K562 (cell line): ENCODE data around the gene NPHP3. TPM values are rescaled to one million over a fixed set of nuclear protein-coding genes. Genes with fewer than 3 reads are reported as not detected.

Experiments
- ATAC-seq: fragments of 200-7000 bp; cut with Tn5 transposase; 3 replicates; pipeline ENCODE4 v1.9.1; 2020; ENCODE audit warnings: moderate library complexity
- BruUV-seq: library from RNA; stranded (reverse); fragments of 400-500 nt; replicated peaks from 2 replicates; lab custom pipeline; 2021; lab: Mats Ljungman, UMichigan
- CTCF ChIA-PET: fragments of 300-600 bp; formaldehyde crosslinking; extraction: SDS; loops from one replicate; lab custom pipeline; 2021; ENCODE audit warnings: low intra/inter-chr PET ratio; lab: Yijun Ruan, JAX
- POLR2A ChIA-PET: fragments of 300-600, 350-650 bp; sonication (Branson Sonifier 250); formaldehyde crosslinking; extraction: SDS; loops from one replicate; lab custom pipeline; 2021; ENCODE audit warnings: antibody characterized with exemption, inconsistent platforms; lab: Yijun Ruan, JAX
- DNase-seq, 4 experiments: peaks; one replicate each; pipeline versions ENCODE4 v3.0.0 to v3.0.0-alpha.2; 2011 to 2018; ENCODE audit warnings: low spot score in 3 of 4, mixed read lengths in 3 of 4; ENCODE audit errors: extremely low read depth in 1 of 4
- FAIRE-seq: peaks from 2 replicates; lab custom pipeline; 2011; peaks lifted over from hg19 to GRCh38; lab: Jason Lieb, UNC
- H2AFZ ChIP-seq: 2 replicates; pipeline ENCODE4 v1.6.0; 2011; ENCODE audit warnings: low read depth, low read length, control low read depth, inconsistent platforms
- H3K27ac ChIP-seq: fragments of 200-600 bp; 3 replicates; pipeline ENCODE4 v1.8.0; 2011; ENCODE audit warnings: low read depth, mild to moderate bottlenecking, control low read depth, inconsistent platforms, low read length, moderate library complexity, mixed read lengths; ENCODE audit errors: extremely low read depth
- H3K27me3 ChIP-seq, 2 experiments: fragments of 300-600 bp in 1 of 2; 2 replicates in 1 of 2; 3 replicates in 1 of 2; pipeline versions ENCODE4 v1.6.0 to v1.8.0; 2011; ENCODE audit warnings: inconsistent platforms in 2 of 2, low read length in 2 of 2, mild to moderate bottlenecking in 1 of 2, mixed read lengths in 1 of 2, moderate library complexity in 1 of 2; ENCODE audit not compliant: control insufficient read depth in 2 of 2, insufficient read depth in 2 of 2
- H3K36me3 ChIP-seq: fragments of 300-600 bp; 3 replicates; pipeline ENCODE4 v1.8.0; 2011; ENCODE audit warnings: mild to moderate bottlenecking, low read length, inconsistent platforms; ENCODE audit not compliant: control insufficient read depth, insufficient read depth
- H3K4me1 ChIP-seq, 2 experiments: fragments of 200-600 bp in 1 of 2; replicated peaks in 1 of 2; 2 replicates in 1 of 2; 3 replicates in 1 of 2; pipeline versions ENCODE4 v1.5.1 to v1.8.0; 2011; ENCODE audit warnings: inconsistent platforms in 2 of 2, low read length in 2 of 2, mild to moderate bottlenecking in 1 of 2, mixed read lengths in 1 of 2, moderate library complexity in 1 of 2; ENCODE audit not compliant: control insufficient read depth in 2 of 2, insufficient read depth in 2 of 2
- H3K4me2 ChIP-seq: 2 replicates; pipeline ENCODE4 v1.6.1; 2011; ENCODE audit warnings: low read length, control low read depth, inconsistent platforms, mixed read lengths; ENCODE audit not compliant: insufficient read depth
- H3K4me3 ChIP-seq: fragments of 200-600 bp; sonication (generic), shearing (Covaris generic); 2 replicates; pipeline ENCODE4 v1.5.1; 2016; ENCODE audit warnings: control low read depth, inconsistent platforms
- H3K79me2 ChIP-seq: fragments of 200-600 bp; 3 replicates; pipeline ENCODE4 v1.8.0; 2011; ENCODE audit warnings: low read length, inconsistent platforms; ENCODE audit not compliant: control insufficient read depth, insufficient read depth
- H3K9ac ChIP-seq, 2 experiments: 2 replicates each; pipeline versions ENCODE4 v1.6.0 to v1.6.1; 2011; ENCODE audit warnings: low read depth in 2 of 2, low read length in 2 of 2, control low read depth in 1 of 2, inconsistent platforms in 1 of 2, mild to moderate bottlenecking in 1 of 2, mixed read lengths in 1 of 2; ENCODE audit not compliant: insufficient read depth in 1 of 2
- H3K9me1 ChIP-seq: one replicate; pipeline ENCODE4 v1.6.0; 2011; ENCODE audit warnings: inconsistent platforms, mild to moderate bottlenecking, low read length, moderate library complexity; ENCODE audit not compliant: control insufficient read depth, insufficient read depth
- H3K9me3 ChIP-seq: replicated peaks from 2 replicates; pipeline ENCODE4 v1.5.1; 2011; ENCODE audit warnings: low read depth, low read length, inconsistent platforms; ENCODE audit not compliant: control insufficient read depth, insufficient read depth
- H4K20me1 ChIP-seq: replicated peaks from 2 replicates; pipeline ENCODE4 v1.6.1; 2011; ENCODE audit warnings: low read length, inconsistent platforms, mixed read lengths; ENCODE audit not compliant: control insufficient read depth, insufficient read depth
- ADNP ChIP-seq: fragments of 200-800 bp; sonication (Bioruptor generic); IDR thresholded peaks from 2 replicates; pipeline ENCODE4 v1.6.1; 2016; ENCODE audit warnings: missing genetic modification characterization, missing compliant biosample characterization
- BCOR ChIP-seq: fragments of 450-650 bp; IDR thresholded peaks from 2 replicates; pipeline ENCODE4 v1.6.1; 2016
- NBN ChIP-seq: fragments of 450-650 bp; IDR thresholded peaks from 2 replicates; pipeline ENCODE4 v1.6.1; 2016; ENCODE audit warnings: low read depth, mild to moderate bottlenecking
- NCOA4 ChIP-seq: fragments of 450-650 bp; IDR thresholded peaks from 2 replicates; pipeline ENCODE4 v1.6.1; 2018; ENCODE audit warnings: mild to moderate bottlenecking; ENCODE audit not compliant: partially characterized antibody
- NRF1 ChIP-seq, 2 experiments: fragments of 450-650 bp; IDR thresholded peaks in 1 of 2; conservative IDR thresholded peaks in 1 of 2; 2 replicates each; pipeline ENCODE4 v1.6.1; 2014; ENCODE audit warnings: mild to moderate bottlenecking in 2 of 2
- SIN3A ChIP-seq, 2 experiments: fragments of 150-350 bp in 1 of 2; IDR thresholded peaks; 2 replicates each; pipeline ENCODE4 v1.6.1; 2011 to 2016; ENCODE audit warnings: borderline replicate concordance in 2 of 2, low read depth in 2 of 2, low read length in 2 of 2, mild to moderate bottlenecking in 2 of 2, moderate library complexity in 2 of 2; ENCODE audit not compliant: control insufficient read depth in 1 of 2
- SP1 ChIP-seq: sonication (generic); formaldehyde crosslinking; IDR thresholded peaks from 2 replicates; pipeline ENCODE4 v1.8.1; 2022; ENCODE audit warnings: mild to moderate bottlenecking, missing genetic modification reagents
- SUPT5H ChIP-seq: fragments of 450-650 bp; IDR thresholded peaks from 2 replicates; pipeline ENCODE4 v1.6.1; 2016
- TCF3 ChIP-seq: sonication (generic); formaldehyde crosslinking; IDR thresholded peaks from 2 replicates; pipeline ENCODE4 v1.4.0; 2020; ENCODE audit warnings: mild to moderate bottlenecking, missing genetic modification reagents
- XRCC4 ChIP-seq: IDR thresholded peaks from one replicate; pipeline ENCODE4 v1.6.1; 2011; ENCODE audit not compliant: insufficient read depth, insufficient read length; ENCODE audit errors: extremely low read depth
- WGBS: fragments of 100-300 bp; shearing (Covaris generic); methylation state at CpG from one replicate; pipeline ENCODE4 v1.1.6; 2016; ENCODE audit warnings: low coverage, mixed read lengths; ENCODE audit not compliant: insufficient coverage; ENCODE audit errors: missing lambda C conversion rate; 5-methylcytosine and 5-hydroxymethylcytosine counted together
- in situ Hi-C: fragments of 300-500 bp; cut with MboI; formaldehyde crosslinking; loops from 4 replicates; pipeline ENCODE4 v1.15.0; 2018; ENCODE audit warnings: inconsistent platforms, mixed read lengths
- intact Hi-C: fragments of 100-400 bp; cut with micrococcal nuclease; formaldehyde crosslinking; loops from 2 replicates; pipeline ENCODE4 v1.14.2; 2022
- polyA plus RNA-seq, 8 experiments: library from polyadenylated mRNA; depleted of rRNA in 4 of 8; stranded (reverse) in 5 of 8; unstranded in 3 of 8; fragments of >200 nt; fragmentation: Nextera tagmentation in 2 of 8; fragmentation: Illumina TruSeq in 1 of 8; extraction: Ambion mirVana in 2 of 8; extraction: Trizol in 1 of 8; gene quantifications; 2 replicates each; pipeline versions ENCODE4 v1.2.1 to v1.2.3, GENCODE V29; 2011 to 2014; ENCODE audit warnings: inconsistent platforms in 1 of 8, missing spikeins in 1 of 8
- total RNA-seq, 7 experiments: library from RNA; depleted of rRNA in 6 of 7; stranded (reverse); fragments of >200 nt in 6 of 7; fragmentation: Illumina TruSeq in 2 of 7; extraction: Trizol in 2 of 7; gene quantifications; 2 replicates each; pipeline versions ENCODE4 v1.2.1 to v1.2.3, GENCODE V29; 2011 to 2021; ENCODE audit warnings: low replicate concordance in 1 of 7
- TF ChIP-seq, protein P1 (sequence below): fragments of 250-450 bp; sonication (Bioruptor Pico); IDR thresholded peaks from 2 replicates; pipeline ENCODE4 v1.5.1; 2021; ENCODE audit warnings: mild to moderate bottlenecking
- TF ChIP-seq, protein P2 (sequence below): fragments of 250-450 bp; sonication (Bioruptor Pico); IDR thresholded peaks from 2 replicates; pipeline ENCODE4 v1.4.0; 2020; ENCODE audit warnings: mild to moderate bottlenecking

Gene NPHP3
- total and polyA plus RNA-seq, 9 of the 15 experiments (the other 6 are each of a cell fraction or from before 2014, with no cell fraction given), result 0.62 to 13.2 (median 5.8) TPM

GRCh38 chr3:132652640-132653270 is 69.5 kb downstream of the NPHP3 start:
- H3K27me3 ChIP-seq, result no peaks in the 10 kb centered on the region
- H3K9me1 ChIP-seq, result no peaks in the 10 kb centered on the region
- no peaks in the 10 kb centered on the region; a peak in 1 of 5 replicates for H3K4me1 ChIP-seq
- in situ Hi-C loops, result no loop called here
- ChIA-PET CTCF (no interaction called here), POLR2A (no interaction called here)
- no peak overlapping the region for H3K4me3 ChIP-seq
- no peaks in the 10 kb centered on the region for H3K36me3 ChIP-seq
- WGBS, result 45% methylated on average over 1 of the region's 1 CpG
- no peak overlapping the region for H3K4me2 ChIP-seq
- no peaks in the 10 kb centered on the region for H3K9me3 ChIP-seq
- no peaks in the 10 kb centered on the region for H4K20me1 ChIP-seq
- no peak overlapping the region for H3K9ac ChIP-seq
- no peak overlapping the region for H3K27ac ChIP-seq
- H2AFZ ChIP-seq, result no peak overlapping the region
- no peaks in the 10 kb centered on the region for H3K79me2 ChIP-seq
- intact Hi-C loops, result loop anchor here (10.0 kb wide), 1 partner anchor 392 kb away; no protein-coding TSS in a partner anchor
- ATAC-seq, result no peak
- no TSS peak for BruUV-seq
- TF ChIP-seq, protein P1, sequence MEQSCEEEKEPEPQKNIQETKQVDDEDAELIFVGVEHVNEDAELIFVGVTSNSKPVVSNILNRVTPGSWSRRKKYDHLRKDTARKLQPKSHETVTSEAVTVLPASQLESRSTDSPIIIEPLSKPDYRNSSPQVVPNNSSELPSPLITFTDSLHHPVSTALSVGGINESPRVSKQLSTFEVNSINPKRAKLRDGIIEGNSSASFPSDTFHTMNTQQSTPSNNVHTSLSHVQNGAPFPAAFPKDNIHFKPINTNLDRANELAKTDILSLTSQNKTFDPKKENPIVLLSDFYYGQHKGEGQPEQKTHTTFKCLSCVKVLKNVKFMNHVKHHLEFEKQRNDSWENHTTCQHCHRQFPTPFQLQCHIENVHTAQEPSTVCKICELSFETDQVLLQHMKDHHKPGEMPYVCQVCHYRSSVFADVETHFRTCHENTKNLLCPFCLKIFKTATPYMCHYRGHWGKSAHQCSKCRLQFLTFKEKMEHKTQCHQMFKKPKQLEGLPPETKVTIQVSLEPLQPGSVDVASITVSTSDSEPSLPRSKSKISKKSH (CRISPR knock-in tag), result no peak
- TF ChIP-seq TCF3 (CRISPR knock-in tag) (no peak), ADNP (tag) (no peak), NRF1 (conservative IDR thresholded peaks at IDR 0.05 in 1 of 2, IDR thresholded peaks at IDR 0.05 in 1 of 2) (no peak), SIN3A (IDR thresholded peaks at IDR 0.05; ENCODE audit: borderline replicate concordance in 2 of 2, control insufficient read depth in 1 of 2, low read depth in 2 of 2, low read length in 2 of 2) (no peak), SP1 (CRISPR knock-in tag) (no peak), NBN (no peak), XRCC4 (no peak), SUPT5H (no peak), BCOR (no peak), NCOA4 (no peak)
- TF ChIP-seq, protein P2, sequence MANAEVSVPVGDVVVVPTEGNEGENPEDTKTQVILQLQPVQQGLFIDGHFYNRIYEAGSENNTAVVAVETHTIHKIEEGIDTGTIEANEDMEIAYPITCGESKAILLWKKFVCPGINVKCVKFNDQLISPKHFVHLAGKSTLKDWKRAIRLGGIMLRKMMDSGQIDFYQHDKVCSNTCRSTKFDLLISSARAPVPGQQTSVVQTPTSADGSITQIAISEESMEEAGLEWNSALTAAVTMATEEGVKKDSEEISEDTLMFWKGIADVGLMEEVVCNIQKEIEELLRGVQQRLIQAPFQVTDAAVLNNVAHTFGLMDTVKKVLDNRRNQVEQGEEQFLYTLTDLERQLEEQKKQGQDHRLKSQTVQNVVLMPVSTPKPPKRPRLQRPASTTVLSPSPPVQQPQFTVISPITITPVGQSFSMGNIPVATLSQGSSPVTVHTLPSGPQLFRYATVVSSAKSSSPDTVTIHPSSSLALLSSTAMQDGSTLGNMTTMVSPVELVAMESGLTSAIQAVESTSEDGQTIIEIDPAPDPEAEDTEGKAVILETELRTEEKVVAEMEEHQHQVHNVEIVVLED (CRISPR knock-in tag), result no peak
- DNase-seq, result no peak
- no peak for FAIRE-seq
